B cell (primary cell): ENCODE results near the gene GAL3ST2. TPM values are rescaled to one million over a fixed set of nuclear protein-coding genes. Genes with fewer than 3 reads are reported as not detected.

Experiments
- ATAC-seq: fragments of 200-7000 bp; cut with Tn5 transposase; one replicate; pipeline ENCODE4 v1.10.0; 2021; ENCODE audit warnings: low read depth, mild to moderate bottlenecking, moderate number of reproducible peaks, moderate library complexity
- CTCF ChIA-PET: fragments of 350-600 bp; sonication (Branson Sonifier 250); formaldehyde crosslinking; loops from one replicate; lab custom pipeline; 2021; ENCODE audit warnings: antibody characterized with exemption, inconsistent platforms; lab: Charles Lee
- POLR2A ChIA-PET: fragments of 350-600 bp; sonication (Branson Sonifier 250); formaldehyde crosslinking; loops from one replicate; lab custom pipeline; 2021; ENCODE audit warnings: antibody characterized with exemption; lab: Charles Lee
- DNase-seq: peaks from one replicate; pipeline ENCODE4 v3.0.0; 2013
- H2AFZ ChIP-seq: 2 replicates; pipeline ENCODE4 v1.6.1; 2012; ENCODE audit warnings: mild to moderate bottlenecking, low read depth, low read length; ENCODE audit not compliant: insufficient read depth, poor library complexity, severe bottlenecking
- H3K27ac ChIP-seq, 2 donors: 1 replicate in 1 of 2; 2 replicates in 1 of 2; pipeline ENCODE4 v1.5.1; 2012 to 2013; ENCODE audit warnings: low read length in 2 of 2, mild to moderate bottlenecking in 2 of 2, moderate library complexity in 1 of 2
- H3K27me3 ChIP-seq, 4 experiments: fragments of 200-600 bp in 1 of 4; sonication (generic) in 1 of 4; replicated peaks in 1 of 4; 1 replicate in 2 of 4; 2 replicates in 2 of 4; pipeline versions ENCODE4 v1.6.1 to v1.7.0; 2013 to 2016; ENCODE audit warnings: low read length in 3 of 4, mild to moderate bottlenecking in 2 of 4, mixed read lengths in 1 of 4, moderate library complexity in 1 of 4; ENCODE audit not compliant: insufficient read depth in 4 of 4, control insufficient read depth in 3 of 4; ENCODE audit errors: control extremely low read depth in 1 of 4
- H3K36me3 ChIP-seq, 2 experiments: replicated peaks in 1 of 2; 1 replicate in 1 of 2; 2 replicates in 1 of 2; pipeline versions ENCODE4 v1.6.1 to v1.7.1; 2013; ENCODE audit warnings: low read length in 1 of 2; ENCODE audit not compliant: insufficient read depth in 2 of 2, control insufficient read depth in 1 of 2; ENCODE audit errors: control extremely low read depth in 1 of 2, extremely low read depth in 1 of 2
- H3K4me1 ChIP-seq, 2 donors: fragments of 200-600 bp in 1 of 2; sonication (generic) in 1 of 2; 1 replicate in 1 of 2; 2 replicates in 1 of 2; pipeline versions ENCODE4 v1.5.1 to v1.6.1; 2013 to 2017; ENCODE audit warnings: low read length in 2 of 2; ENCODE audit not compliant: control insufficient read depth in 2 of 2, insufficient read depth in 2 of 2
- H3K4me2 ChIP-seq: replicated peaks from 2 replicates; pipeline ENCODE3; 2012; ENCODE audit warnings: mild to moderate bottlenecking, low read depth, low read length; ENCODE audit not compliant: poor library complexity, severe bottlenecking
- H3K4me3 ChIP-seq, 5 experiments: fragments of 200-600 bp in 1 of 5; sonication (generic) in 1 of 5; 1 replicate in 3 of 5; 2 replicates in 2 of 5; pipeline versions ENCODE4 v1.5.1 to v1.7.0; 2011 to 2016; ENCODE audit warnings: low read length in 4 of 5, mild to moderate bottlenecking in 4 of 5, low read depth in 2 of 5, control low read depth in 1 of 5, moderate library complexity in 1 of 5; ENCODE audit not compliant: insufficient read depth in 1 of 5; ENCODE audit errors: control extremely low read depth in 1 of 5, extremely low read depth in 1 of 5
- H3K79me2 ChIP-seq: fragments of 200-600 bp; sonication (generic); one replicate; pipeline ENCODE4 v1.6.0; 2016; ENCODE audit warnings: low read length; ENCODE audit not compliant: control insufficient read depth, insufficient read depth
- H3K9ac ChIP-seq: fragments of 200-600 bp; sonication (generic); 2 replicates; pipeline ENCODE4 v1.6.1; 2017; ENCODE audit warnings: mild to moderate bottlenecking, low read length, moderate library complexity
- H3K9me3 ChIP-seq, 3 donors: one replicate each; pipeline versions ENCODE4 v1.6.1 to v1.7.1; 2013; ENCODE audit warnings: low read length in 2 of 3; ENCODE audit not compliant: control insufficient read depth in 2 of 3, insufficient read depth in 1 of 3; ENCODE audit errors: control extremely low read depth in 1 of 3
- H4K20me1 ChIP-seq: 2 replicates; pipeline ENCODE4 v1.6.0; 2012; ENCODE audit warnings: mild to moderate bottlenecking, low read length; ENCODE audit not compliant: insufficient read depth, control insufficient read depth, poor library complexity, severe bottlenecking
- H3K27ac Mint-ChIP-seq: one replicate; pipeline ENCODE4 v1.8.0; 2021; ENCODE audit warnings: mixed read lengths
- H3K27me3 Mint-ChIP-seq: one replicate; pipeline ENCODE4 v1.8.0; 2021; ENCODE audit warnings: mixed read lengths
- H3K4me1 Mint-ChIP-seq: one replicate; pipeline ENCODE4 v1.8.0; 2021; ENCODE audit warnings: mixed read lengths
- H3K4me3 Mint-ChIP-seq: one replicate; pipeline ENCODE4 v1.8.0; 2021; ENCODE audit warnings: mixed read lengths
- H3K9me3 Mint-ChIP-seq: one replicate; pipeline ENCODE4 v1.8.0; 2022; ENCODE audit warnings: mixed read lengths; ENCODE audit not compliant: insufficient read depth
- EZH2 ChIP-seq: IDR thresholded peaks from 2 replicates; pipeline ENCODE4 v1.6.1; 2012; ENCODE audit warnings: borderline replicate concordance, low read depth, mild to moderate bottlenecking, moderate library complexity, low read length; ENCODE audit not compliant: insufficient read depth, poor library complexity, severe bottlenecking
- WGBS: methylation state at CpG from one replicate; pipeline ENCODE4 v1.1.5; 2013; ENCODE audit warnings: missing lambda C conversion rate; ENCODE audit not compliant: insufficient coverage; 5-methylcytosine and 5-hydroxymethylcytosine counted together
- intact Hi-C: fragments of 100-400 bp; cut with micrococcal nuclease; formaldehyde crosslinking; loops from one replicate; pipeline ENCODE4 v1.10.0; 2022
- polyA plus RNA-seq: library from polyadenylated mRNA; depleted of rRNA; stranded (reverse); fragments of >200 nt; gene quantifications from 2 replicates; pipeline ENCODE4 v1.2.3, GENCODE V29; 2012
- total RNA-seq, 2 donors: library from RNA; stranded (reverse); fragments of 120-200 nt in 1 of 2; gene quantifications; 1 replicate in 1 of 2; 2 replicates in 1 of 2; pipeline versions ENCODE4 v1.2.3 to v1.2.4, GENCODE V29; 2013 to 2022
- TF ChIP-seq, protein P1 (sequence below): fragments of 200-600 bp; IDR thresholded peaks from one replicate; pipeline ENCODE4 v1.8.0; 2022; ENCODE audit warnings: antibody characterized with exemption, mild to moderate bottlenecking

Gene GAL3ST2
- total and polyA plus RNA-seq, 2 donors (not counting 1 experiment from before 2014, with no cell fraction given): 0.10 TPM; not detected in 1

DNA sequence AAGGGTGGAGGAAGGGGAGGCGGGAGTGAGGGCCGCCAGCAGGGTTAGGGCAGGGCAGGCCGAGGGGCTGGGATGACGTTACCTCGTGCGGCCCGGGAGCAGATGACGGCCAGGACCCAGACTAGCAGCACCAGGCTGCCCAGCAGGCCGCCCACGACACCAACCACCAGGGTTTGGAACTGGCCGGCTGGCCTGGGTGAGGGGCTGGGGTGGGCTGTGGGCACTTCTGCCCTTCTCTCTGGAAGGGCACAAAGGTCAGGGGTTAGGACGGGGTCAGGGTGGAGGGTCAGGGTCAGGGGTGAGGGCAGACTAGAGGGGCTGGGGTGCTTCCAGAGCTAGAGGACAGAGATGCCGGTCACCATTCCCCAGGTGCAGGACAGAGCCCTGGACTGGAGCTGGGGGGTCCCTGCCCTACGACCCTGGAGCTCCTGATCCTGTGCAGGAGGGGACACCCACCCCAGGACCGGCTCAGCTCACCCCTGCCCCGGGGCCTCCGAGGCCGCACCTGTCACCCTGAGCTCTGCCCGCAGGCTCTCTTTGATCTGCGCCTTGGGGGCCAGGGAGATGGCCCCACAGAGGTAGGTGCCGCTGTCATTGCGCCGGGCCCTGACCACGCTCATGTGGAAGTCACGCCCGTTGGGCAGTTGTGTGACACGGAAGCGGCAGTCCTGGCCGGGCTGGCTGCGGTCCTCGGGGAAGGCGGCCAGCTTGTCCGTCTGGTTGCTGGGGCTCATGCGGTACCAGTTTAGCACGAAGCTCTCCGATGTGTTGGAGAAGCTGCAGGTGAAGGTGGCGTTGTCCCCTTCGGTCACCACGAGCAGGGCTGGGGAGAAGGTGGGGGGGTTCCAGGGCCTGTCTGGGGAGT lies 75.7 kb downstream of the GAL3ST2 start:
- intact Hi-C loops: no loop called here
- CTCF ChIA-PET: no interaction called here
- POLR2A ChIA-PET: no interaction called here

More for the DNA sequence above, 75.7 kb downstream of the GAL3ST2 start:
- peaks cover 0 to 3% (median 0%) of the 10 kb centered on the region in 4 experiments for H3K27me3 ChIP-seq
- no peak for TF ChIP-seq EZH2
- TF ChIP-seq, protein P1, sequence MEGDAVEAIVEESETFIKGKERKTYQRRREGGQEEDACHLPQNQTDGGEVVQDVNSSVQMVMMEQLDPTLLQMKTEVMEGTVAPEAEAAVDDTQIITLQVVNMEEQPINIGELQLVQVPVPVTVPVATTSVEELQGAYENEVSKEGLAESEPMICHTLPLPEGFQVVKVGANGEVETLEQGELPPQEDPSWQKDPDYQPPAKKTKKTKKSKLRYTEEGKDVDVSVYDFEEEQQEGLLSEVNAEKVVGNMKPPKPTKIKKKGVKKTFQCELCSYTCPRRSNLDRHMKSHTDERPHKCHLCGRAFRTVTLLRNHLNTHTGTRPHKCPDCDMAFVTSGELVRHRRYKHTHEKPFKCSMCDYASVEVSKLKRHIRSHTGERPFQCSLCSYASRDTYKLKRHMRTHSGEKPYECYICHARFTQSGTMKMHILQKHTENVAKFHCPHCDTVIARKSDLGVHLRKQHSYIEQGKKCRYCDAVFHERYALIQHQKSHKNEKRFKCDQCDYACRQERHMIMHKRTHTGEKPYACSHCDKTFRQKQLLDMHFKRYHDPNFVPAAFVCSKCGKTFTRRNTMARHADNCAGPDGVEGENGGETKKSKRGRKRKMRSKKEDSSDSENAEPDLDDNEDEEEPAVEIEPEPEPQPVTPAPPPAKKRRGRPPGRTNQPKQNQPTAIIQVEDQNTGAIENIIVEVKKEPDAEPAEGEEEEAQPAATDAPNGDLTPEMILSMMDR: no peak
- H4K20me1 ChIP-seq: no peaks in the 10 kb centered on the region
- no peaks in the 10 kb centered on the region for H3K79me2 ChIP-seq
- no peak overlapping the region for H3K9ac ChIP-seq
- Mint-ChIP-seq H3K9me3 (no peaks in the 10 kb centered on the region), H3K4me3 (no peak overlapping the region), H3K27me3 (no peaks in the 10 kb centered on the region), H3K4me1 (peaks cover 2% of the 10 kb centered on the region), H3K27ac (no peak overlapping the region)
- 95% methylated on average over 37 of the region's 39 CpGs for WGBS
- no peak overlapping the region for H3K4me3 ChIP-seq
- no peak for DNase-seq
- H3K36me3 ChIP-seq: no peaks in the 10 kb centered on the region
- H3K4me1 ChIP-seq: no peaks in the 10 kb centered on the region
- H2AFZ ChIP-seq: no peak overlapping the region
- no peaks in the 10 kb centered on the region for H3K9me3 ChIP-seq
- H3K4me2 ChIP-seq: no peak overlapping the region
- ATAC-seq: no peak
- no peak overlapping the region for H3K27ac ChIP-seq
